Measurements from ENCODE around the gene IP6K3.

The IP6K3 gene

GRCh38 chr6:33730611-33731010, 16.1 kb downstream of the IP6K3 start:
- no peak overlapping the region for H2AFZ ChIP-seq (ENCODE audit: low read depth, low read length)
- TF ChIP-seq EZH2phosphoT487 (IDR thresholded peaks at IDR 0.05; ENCODE audit: low read depth), result no peak
- TF ChIP-seq CTCF (IDR thresholded peaks at IDR 0.05; ENCODE audit: low read depth, low read length), result no peak
- H3K79me2 ChIP-seq (ENCODE audit: low read length), result no peaks in the 10 kb centered on the region
- no peaks in the 10 kb centered on the region for H3K9me3 ChIP-seq (ENCODE audit: insufficient read depth, low read length)
- no peaks in the 10 kb centered on the region for H3K4me1 ChIP-seq (ENCODE audit: low read length)
- H4K20me1 ChIP-seq (ENCODE audit: insufficient read depth, low read length), result no peaks in the 10 kb centered on the region
- no peak overlapping the region for H3K27ac ChIP-seq (ENCODE audit: low read length)
- no peak overlapping the region for H3K4me3 ChIP-seq (ENCODE audit: low read length)
- H3K27me3 ChIP-seq (ENCODE audit: low read depth, low read length), result no peaks in the 10 kb centered on the region
- no peaks in the 10 kb centered on the region for H3K36me3 ChIP-seq (replicated peaks; ENCODE audit: low read depth, low read length)
- H3K4me2 ChIP-seq (ENCODE audit: low read length), result no peak overlapping the region
- no peak overlapping the region for H3K9ac ChIP-seq (ENCODE audit: low read length)

GRCh38 chr6:33729059-33729458, 17.6 kb downstream of the IP6K3 start:
- H4K20me1 ChIP-seq (ENCODE audit: insufficient read depth, low read length), result no peaks in the 10 kb centered on the region
- H3K36me3 ChIP-seq (replicated peaks; ENCODE audit: low read depth, low read length), result no peaks in the 10 kb centered on the region
- H3K27ac ChIP-seq (ENCODE audit: low read length), result no peak overlapping the region
- H2AFZ ChIP-seq (ENCODE audit: low read depth, low read length), result no peak overlapping the region
- no peaks in the 10 kb centered on the region for H3K79me2 ChIP-seq (ENCODE audit: low read length)
- H3K4me3 ChIP-seq (ENCODE audit: low read length), result no peak overlapping the region
- TF ChIP-seq CTCF (IDR thresholded peaks at IDR 0.05; ENCODE audit: low read depth, low read length), result no peak
- no peak for TF ChIP-seq EZH2phosphoT487 (IDR thresholded peaks at IDR 0.05; ENCODE audit: low read depth)
- H3K4me1 ChIP-seq (ENCODE audit: low read length), result no peaks in the 10 kb centered on the region
- no peaks in the 10 kb centered on the region for H3K9me3 ChIP-seq (ENCODE audit: insufficient read depth, low read length)
- H3K27me3 ChIP-seq (ENCODE audit: low read depth, low read length), result peaks cover 7% of the 10 kb centered on the region
- no peak overlapping the region for H3K9ac ChIP-seq (ENCODE audit: low read length)
- H3K4me2 ChIP-seq (ENCODE audit: low read length), result no peak overlapping the region

- Histone ChIP-seq H3K27ac (ENCODE audit: low read length) (no peak overlapping the region), H3K79me2 (ENCODE audit: low read length) (no peaks in the 10 kb centered on the region), H3K9ac (ENCODE audit: low read length) (no peak overlapping the region), H3K27me3 (ENCODE audit: low read depth, low read length) (peaks cover 13% of the 10 kb centered on the region), H4K20me1 (ENCODE audit: insufficient read depth, low read length) (no peaks in the 10 kb centered on the region), H2AFZ (ENCODE audit: low read depth, low read length) (no peak overlapping the region), H3K9me3 (ENCODE audit: insufficient read depth, low read length) (no peaks in the 10 kb centered on the region), H3K36me3 (replicated peaks; ENCODE audit: low read depth, low read length) (no peaks in the 10 kb centered on the region), H3K4me1 (ENCODE audit: low read length) (no peaks in the 10 kb centered on the region), H3K4me3 (ENCODE audit: low read length) (no peak overlapping the region), H3K4me2 (ENCODE audit: low read length) (no peak overlapping the region)
- TF ChIP-seq CTCF (IDR thresholded peaks at IDR 0.05; ENCODE audit: low read depth, low read length) (no peak), EZH2phosphoT487 (IDR thresholded peaks at IDR 0.05; ENCODE audit: low read depth) (no peak)
Observed at GRCh38 chr6:33728438-33728837, 18.3 kb downstream of the IP6K3 start.

GRCh38 chr6:33727932-33728331, 18.8 kb downstream of the IP6K3 start:
- H3K4me1 ChIP-seq (ENCODE audit: low read length), result no peaks in the 10 kb centered on the region
- H3K27me3 ChIP-seq (ENCODE audit: low read depth, low read length), result peaks cover 18% of the 10 kb centered on the region
- H3K9me3 ChIP-seq (ENCODE audit: insufficient read depth, low read length), result no peaks in the 10 kb centered on the region
- no peak overlapping the region for H3K9ac ChIP-seq (ENCODE audit: low read length)
- H3K4me2 ChIP-seq (ENCODE audit: low read length), result no peak overlapping the region
- TF ChIP-seq EZH2phosphoT487 (IDR thresholded peaks at IDR 0.05; ENCODE audit: low read depth), result no peak
- no peak for TF ChIP-seq CTCF (IDR thresholded peaks at IDR 0.05; ENCODE audit: low read depth, low read length)
- no peaks in the 10 kb centered on the region for H4K20me1 ChIP-seq (ENCODE audit: insufficient read depth, low read length)
- H3K79me2 ChIP-seq (ENCODE audit: low read length), result no peaks in the 10 kb centered on the region
- H2AFZ ChIP-seq (ENCODE audit: low read depth, low read length), result no peak overlapping the region
- no peaks in the 10 kb centered on the region for H3K36me3 ChIP-seq (replicated peaks; ENCODE audit: low read depth, low read length)
- no peak overlapping the region for H3K27ac ChIP-seq (ENCODE audit: low read length)
- H3K4me3 ChIP-seq (ENCODE audit: low read length), result no peak overlapping the region

Measured in OCI-LY3 (cell line).